Liver (tissue), 3 donors: ENCODE data around the gene CCDC7.

Experiments used
- CTCF ChIP-seq: fragments of 150-350 bp; IDR thresholded peaks from 2 replicates; pipeline ENCODE4 v1.5.1; 2017; ENCODE audit warnings: improper control_type of control experiment, low read depth, low read length; ENCODE audit not compliant: missing input control
- EGR1 ChIP-seq, 2 donors: IDR thresholded peaks; 2 replicates each; pipeline ENCODE4 v1.6.1; 2016 to 2018; ENCODE audit warnings: antibody characterized with exemption in 2 of 2, low read depth in 2 of 2
- GABPA ChIP-seq, 2 donors: IDR thresholded peaks in 1 of 2; conservative IDR thresholded peaks in 1 of 2; 2 replicates each; pipeline ENCODE4 v1.6.1; 2016; ENCODE audit warnings: antibody characterized with exemption in 2 of 2, mild to moderate bottlenecking in 1 of 2, moderate library complexity in 1 of 2
- JUND ChIP-seq, 2 donors: IDR thresholded peaks; 2 replicates each; pipeline ENCODE4 v1.6.1; 2016; ENCODE audit warnings: antibody characterized with exemption in 2 of 2
- MAX ChIP-seq: IDR thresholded peaks from 2 replicates; pipeline ENCODE4 v1.6.1; 2016; ENCODE audit warnings: antibody characterized with exemption
- NR2F2 ChIP-seq: IDR thresholded peaks from 2 replicates; pipeline ENCODE4 v1.6.1; 2016; ENCODE audit warnings: antibody characterized with exemption
- RAD21 ChIP-seq, 2 donors: IDR thresholded peaks; 2 replicates each; pipeline ENCODE4 v1.6.1; 2016; ENCODE audit warnings: antibody characterized with exemption in 2 of 2, mild to moderate bottlenecking in 2 of 2
- RXRA ChIP-seq, 2 donors: IDR thresholded peaks; 2 replicates each; pipeline ENCODE4 v1.6.1; 2017 to 2018; ENCODE audit warnings: antibody characterized with exemption in 2 of 2, mild to moderate bottlenecking in 1 of 2
- SP1 ChIP-seq: IDR thresholded peaks from 2 replicates; pipeline ENCODE4 v1.6.1; 2018; ENCODE audit warnings: antibody characterized with exemption, mild to moderate bottlenecking
- TAF1 ChIP-seq: conservative IDR thresholded peaks from 2 replicates; pipeline ENCODE4 v1.6.1; 2016; ENCODE audit warnings: antibody characterized with exemption, mild to moderate bottlenecking
- YY1 ChIP-seq: IDR thresholded peaks from 2 replicates; pipeline ENCODE4 v1.6.1; 2016; ENCODE audit warnings: antibody characterized with exemption, mild to moderate bottlenecking
- TF ChIP-seq, protein P1 (sequence below): IDR thresholded peaks from 2 replicates; pipeline ENCODE4 v1.6.1; 2016; ENCODE audit warnings: antibody characterized with exemption, mild to moderate bottlenecking
- TF ChIP-seq, protein P2 (sequence below): IDR thresholded peaks from 2 replicates; pipeline ENCODE4 v1.6.1; 2016; ENCODE audit warnings: antibody characterized with exemption
- donor health status: healthy.
- donor health status: healthy.

GRCh38 chr10:32454148-32454547 is 8.2 kb downstream of the CCDC7 start:
- TF ChIP-seq CTCF (no peak), JUND (IDR thresholded peaks at IDR 0.05) (no peak), TAF1 (no peak), EGR1 (IDR thresholded peaks at IDR 0.05; ENCODE audit: low read depth in 2 of 2) (no peak), RXRA (IDR thresholded peaks at IDR 0.05) (no peak), YY1 (no peak), GABPA (IDR thresholded peaks at IDR 0.05 in 1 of 2, conservative IDR thresholded peaks at IDR 0.05 in 1 of 2) (no peak), NR2F2 (no peak), RAD21 (IDR thresholded peaks at IDR 0.05) (no peak), MAX (no peak), SP1 (no peak)
- TF ChIP-seq, protein P1, sequence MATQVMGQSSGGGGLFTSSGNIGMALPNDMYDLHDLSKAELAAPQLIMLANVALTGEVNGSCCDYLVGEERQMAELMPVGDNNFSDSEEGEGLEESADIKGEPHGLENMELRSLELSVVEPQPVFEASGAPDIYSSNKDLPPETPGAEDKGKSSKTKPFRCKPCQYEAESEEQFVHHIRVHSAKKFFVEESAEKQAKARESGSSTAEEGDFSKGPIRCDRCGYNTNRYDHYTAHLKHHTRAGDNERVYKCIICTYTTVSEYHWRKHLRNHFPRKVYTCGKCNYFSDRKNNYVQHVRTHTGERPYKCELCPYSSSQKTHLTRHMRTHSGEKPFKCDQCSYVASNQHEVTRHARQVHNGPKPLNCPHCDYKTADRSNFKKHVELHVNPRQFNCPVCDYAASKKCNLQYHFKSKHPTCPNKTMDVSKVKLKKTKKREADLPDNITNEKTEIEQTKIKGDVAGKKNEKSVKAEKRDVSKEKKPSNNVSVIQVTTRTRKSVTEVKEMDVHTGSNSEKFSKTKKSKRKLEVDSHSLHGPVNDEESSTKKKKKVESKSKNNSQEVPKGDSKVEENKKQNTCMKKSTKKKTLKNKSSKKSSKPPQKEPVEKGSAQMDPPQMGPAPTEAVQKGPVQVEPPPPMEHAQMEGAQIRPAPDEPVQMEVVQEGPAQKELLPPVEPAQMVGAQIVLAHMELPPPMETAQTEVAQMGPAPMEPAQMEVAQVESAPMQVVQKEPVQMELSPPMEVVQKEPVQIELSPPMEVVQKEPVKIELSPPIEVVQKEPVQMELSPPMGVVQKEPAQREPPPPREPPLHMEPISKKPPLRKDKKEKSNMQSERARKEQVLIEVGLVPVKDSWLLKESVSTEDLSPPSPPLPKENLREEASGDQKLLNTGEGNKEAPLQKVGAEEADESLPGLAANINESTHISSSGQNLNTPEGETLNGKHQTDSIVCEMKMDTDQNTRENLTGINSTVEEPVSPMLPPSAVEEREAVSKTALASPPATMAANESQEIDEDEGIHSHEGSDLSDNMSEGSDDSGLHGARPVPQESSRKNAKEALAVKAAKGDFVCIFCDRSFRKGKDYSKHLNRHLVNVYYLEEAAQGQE = no peak
- TF ChIP-seq, protein P2, sequence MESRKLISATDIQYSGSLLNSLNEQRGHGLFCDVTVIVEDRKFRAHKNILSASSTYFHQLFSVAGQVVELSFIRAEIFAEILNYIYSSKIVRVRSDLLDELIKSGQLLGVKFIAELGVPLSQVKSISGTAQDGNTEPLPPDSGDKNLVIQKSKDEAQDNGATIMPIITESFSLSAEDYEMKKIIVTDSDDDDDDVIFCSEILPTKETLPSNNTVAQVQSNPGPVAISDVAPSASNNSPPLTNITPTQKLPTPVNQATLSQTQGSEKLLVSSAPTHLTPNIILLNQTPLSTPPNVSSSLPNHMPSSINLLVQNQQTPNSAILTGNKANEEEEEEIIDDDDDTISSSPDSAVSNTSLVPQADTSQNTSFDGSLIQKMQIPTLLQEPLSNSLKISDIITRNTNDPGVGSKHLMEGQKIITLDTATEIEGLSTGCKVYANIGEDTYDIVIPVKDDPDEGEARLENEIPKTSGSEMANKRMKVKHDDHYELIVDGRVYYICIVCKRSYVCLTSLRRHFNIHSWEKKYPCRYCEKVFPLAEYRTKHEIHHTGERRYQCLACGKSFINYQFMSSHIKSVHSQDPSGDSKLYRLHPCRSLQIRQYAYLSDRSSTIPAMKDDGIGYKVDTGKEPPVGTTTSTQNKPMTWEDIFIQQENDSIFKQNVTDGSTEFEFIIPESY = no peak
